GM12891 (cell line): ENCODE data around the gene SNTA1.

Experiments
- POLR2AphosphoS5 ChIP-seq: IDR thresholded peaks from 2 replicates; pipeline ENCODE4 v1.6.1; 2011; ENCODE audit warnings: low read depth, low read length, control low read depth
- SPI1 ChIP-seq: IDR thresholded peaks from 2 replicates; pipeline ENCODE4 v1.6.1; 2011; ENCODE audit warnings: low read depth, low read length, control low read depth

DNA sequence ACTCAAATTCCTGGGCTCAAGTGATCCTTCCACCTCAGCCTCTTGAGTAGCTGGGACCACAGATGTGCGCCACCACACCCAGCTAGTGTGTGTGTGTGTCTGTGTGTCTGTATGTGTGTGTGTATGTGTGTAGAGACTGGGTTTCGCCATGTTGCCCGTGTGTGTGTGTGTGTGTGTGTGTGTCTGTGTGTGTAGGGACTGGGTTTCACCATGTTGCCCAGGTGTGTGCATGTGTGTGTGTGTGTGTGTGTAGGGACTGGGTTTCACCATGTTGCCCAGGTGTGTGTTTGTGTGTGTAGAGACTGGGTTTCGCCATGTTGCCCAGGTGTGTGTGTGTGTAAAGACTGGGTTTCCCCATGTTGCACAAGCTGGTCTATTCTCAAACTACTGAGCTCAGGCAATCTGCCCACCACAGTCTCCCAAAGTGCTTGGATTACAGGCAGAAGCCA is 70.5 kb downstream of the SNTA1 start:
- TF ChIP-seq POLR2AphosphoS5: no peak
- TF ChIP-seq SPI1: no peak
